ENCODE results near the gene PLEKHJ1.

Gene PLEKHJ1

DNA sequence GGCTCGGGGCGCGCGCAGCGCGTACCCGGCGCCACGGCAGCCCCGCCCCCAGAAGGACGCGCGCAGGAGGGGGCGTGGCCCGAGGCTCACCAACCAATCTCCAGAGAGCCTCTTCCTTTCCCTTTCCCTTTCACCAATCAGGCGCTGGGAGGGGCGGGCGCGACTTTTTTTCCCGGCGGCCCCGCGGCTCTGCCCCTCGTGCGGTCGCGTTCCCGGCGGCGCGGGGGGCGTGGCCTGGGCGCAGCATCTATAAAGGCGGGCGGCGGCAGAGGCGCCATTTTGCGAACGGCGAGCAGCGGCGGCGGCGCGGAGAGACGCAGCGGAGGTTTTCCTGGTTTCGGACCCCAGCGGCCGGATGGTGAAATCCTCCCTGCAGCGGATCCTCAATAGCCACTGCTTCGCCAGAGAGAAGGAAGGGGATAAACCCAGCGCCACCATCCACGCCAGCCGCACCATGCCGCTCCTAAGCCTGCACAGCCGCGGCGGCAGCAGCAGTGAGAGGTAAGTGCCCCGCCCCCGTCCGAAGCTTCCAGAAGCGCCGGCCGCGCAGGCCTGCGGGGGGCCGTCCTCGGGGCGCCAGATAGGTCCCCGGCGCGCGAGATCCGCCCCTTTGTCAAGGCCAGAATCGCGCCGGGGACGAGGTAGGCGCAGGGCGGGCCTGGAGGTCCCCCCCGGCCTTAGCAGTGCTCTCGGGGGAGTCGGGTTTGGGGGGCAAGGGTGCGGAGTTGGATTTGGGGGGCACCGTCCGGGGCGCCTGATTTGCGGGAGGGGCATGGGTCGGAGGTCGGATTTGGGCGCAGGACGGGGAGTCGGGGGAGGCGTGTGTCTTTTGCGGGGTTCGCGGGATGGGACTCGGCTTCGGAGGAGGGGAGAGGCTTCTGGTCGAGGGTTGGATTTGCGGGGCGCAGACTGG, 33.4 kb upstream of the PLEKHJ1 start:
- DNase-seq = peak; percentile 99

DNA sequence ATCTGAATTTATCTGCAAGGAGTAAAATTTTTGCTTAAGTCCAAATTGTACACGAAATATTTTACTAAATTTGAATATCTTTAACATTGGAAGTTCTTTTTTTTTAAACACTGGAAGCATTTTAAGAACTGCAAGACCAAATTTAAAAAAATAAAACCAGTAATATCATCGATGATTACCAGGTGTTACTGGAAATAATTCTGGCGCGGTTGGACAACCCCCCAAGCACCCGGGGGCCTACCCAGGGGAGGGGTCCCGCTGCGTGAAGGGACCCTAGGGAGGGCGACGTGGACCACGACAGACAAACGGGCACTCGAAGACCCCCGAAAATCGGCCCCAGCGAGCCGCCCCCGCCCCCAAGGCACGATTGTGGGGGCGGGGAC, 32.7 kb upstream of the PLEKHJ1 start:
- no peak for DNase-seq

DNA sequence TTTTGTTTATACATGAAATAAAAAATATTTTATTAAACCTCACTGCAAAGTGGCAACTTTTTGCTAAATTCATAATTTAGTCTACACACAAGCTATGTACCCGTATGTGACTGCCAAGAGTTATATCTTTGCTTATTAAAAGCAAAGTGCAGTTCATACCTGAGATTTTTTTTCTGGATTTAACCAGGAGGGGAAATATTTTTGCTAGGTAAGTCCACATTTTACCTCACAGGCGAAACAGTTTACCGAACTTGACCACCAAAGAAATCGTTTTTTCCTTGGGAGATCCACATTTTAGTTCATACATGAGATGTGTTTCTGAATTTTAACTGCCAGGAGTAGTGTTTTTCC, 32.3 kb upstream of the PLEKHJ1 start:
- no peak for DNase-seq

DNA sequence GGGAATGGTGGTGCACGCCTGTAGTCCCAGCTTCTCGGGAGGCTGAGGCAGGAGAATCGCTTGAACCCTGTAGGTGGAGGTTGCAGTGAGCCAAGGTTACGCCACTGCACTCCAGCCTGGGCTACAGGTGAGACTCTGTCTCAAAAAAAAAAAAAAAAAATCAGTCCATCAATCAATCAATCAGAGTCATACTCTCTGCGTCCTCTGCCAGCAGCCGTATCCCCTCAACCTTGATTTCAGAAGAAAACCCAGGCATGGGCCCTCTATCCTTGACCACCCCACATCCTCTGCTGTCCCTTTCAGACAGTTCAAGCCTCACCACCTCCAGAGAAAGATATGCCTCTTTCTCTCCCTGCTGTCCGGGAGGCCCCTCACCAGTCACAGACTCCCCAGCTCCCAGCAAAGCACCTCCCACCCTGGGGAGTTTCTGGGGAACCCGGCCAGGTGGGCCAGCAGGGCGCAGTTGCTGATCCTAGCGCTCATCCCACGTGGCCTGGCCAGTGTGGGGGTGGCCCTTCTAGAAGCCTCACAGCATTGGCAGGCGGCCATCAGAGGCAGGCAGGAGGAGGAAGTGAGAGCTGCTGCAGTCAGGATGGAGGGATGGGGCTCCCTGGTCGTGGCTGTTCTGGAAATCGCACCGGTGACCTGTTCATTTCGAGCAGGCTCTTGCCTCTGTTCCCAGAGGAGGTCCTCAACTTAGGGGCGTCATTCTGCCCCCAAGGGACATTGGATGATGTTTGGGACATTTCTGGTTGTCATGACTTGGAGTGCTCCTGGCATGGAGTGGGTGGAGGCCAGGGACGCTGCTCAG, 30.3 kb upstream of the PLEKHJ1 start:
- DNase-seq = no peak

- peak; percentile 74 for DNase-seq
Observed at GRCh38 chr19:2261438-2262172, 25.5 kb upstream of the PLEKHJ1 start.

- DNase-seq = peak; percentile 47
Observed at GRCh38 chr19:2260341-2260805, 24.2 kb upstream of the PLEKHJ1 start.

GRCh38 chr19:2259336-2259735, 23.2 kb upstream of the PLEKHJ1 start:
- DNase-seq = no peak

DNA sequence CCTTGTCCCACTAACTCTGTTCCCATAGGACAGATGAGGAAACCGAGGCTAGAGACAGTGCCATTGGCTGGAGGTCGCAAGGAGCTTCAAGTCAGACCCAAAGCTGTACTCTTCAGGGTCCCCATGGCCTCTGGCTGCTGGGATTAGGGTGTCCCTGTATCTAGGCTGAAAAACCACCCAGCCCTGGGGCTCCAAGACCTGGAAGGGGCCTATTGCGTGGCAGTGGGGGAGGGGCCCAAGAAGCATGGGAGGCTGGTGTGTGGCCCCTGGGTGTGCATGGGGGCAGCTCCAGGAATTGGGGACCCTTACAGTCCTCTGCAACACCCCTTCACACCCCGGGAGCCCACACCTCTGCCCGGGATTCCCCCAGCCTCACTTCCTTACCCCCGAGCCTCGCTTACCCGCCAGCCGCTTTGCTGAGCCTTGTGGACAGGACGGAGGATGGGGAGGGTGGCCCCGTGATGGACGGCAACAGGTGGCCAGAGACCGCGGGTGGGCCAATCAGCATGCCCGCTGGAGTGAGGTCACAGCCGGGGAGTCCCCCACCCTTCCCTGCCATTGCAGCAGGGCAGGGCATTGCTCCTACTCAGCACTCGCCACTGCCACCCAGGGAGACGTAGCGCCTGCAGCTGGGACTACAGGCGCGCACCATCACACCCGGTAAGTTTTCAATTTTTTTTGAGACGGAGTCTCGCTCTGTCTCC, 20.0 kb upstream of the PLEKHJ1 start, which contains the start of gene JSRP1:
JSRP1 (minus strand) TSS at position 436 of the 704 bp plus-strand sequence. CDS start 1,103 bp downstream, outside the sequence.
- no peak for DNase-seq

DNA sequence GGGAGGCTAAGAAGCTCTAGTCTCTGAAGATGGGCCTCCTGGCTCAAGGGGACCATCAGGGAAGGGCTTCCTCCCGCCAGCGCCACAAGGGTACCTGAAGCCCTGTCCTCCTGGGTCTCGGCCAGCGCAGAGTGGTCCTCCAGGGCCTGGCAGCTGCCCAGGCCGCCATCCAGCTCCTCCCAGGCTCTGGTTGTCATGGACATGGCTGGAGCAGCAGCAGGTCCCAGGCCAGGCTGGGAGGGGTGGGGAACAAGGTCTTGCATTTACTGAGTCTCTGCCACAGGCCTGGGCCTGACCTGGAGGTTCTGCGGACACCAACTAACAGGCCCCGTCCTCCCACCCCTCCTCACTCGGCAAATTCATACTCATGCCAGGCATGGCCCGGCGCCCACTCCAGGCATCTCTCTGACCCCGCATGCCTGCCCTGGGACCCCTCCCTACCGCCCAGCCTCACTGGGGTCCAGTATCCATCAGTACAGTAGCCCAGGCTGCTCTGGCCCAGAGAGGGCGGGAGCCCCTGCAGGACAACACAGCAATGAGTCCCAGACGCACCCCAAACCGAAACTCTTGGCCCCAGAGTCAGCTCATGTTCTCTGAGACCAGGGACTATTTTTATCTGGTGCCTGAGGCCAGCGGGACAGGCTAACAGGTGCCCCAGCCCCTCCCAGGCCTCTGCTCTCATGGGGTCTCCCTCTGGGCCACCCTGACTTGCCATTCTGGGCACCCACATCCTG, 19.1 kb upstream of the PLEKHJ1 start:
- no peak for DNase-seq

DNA sequence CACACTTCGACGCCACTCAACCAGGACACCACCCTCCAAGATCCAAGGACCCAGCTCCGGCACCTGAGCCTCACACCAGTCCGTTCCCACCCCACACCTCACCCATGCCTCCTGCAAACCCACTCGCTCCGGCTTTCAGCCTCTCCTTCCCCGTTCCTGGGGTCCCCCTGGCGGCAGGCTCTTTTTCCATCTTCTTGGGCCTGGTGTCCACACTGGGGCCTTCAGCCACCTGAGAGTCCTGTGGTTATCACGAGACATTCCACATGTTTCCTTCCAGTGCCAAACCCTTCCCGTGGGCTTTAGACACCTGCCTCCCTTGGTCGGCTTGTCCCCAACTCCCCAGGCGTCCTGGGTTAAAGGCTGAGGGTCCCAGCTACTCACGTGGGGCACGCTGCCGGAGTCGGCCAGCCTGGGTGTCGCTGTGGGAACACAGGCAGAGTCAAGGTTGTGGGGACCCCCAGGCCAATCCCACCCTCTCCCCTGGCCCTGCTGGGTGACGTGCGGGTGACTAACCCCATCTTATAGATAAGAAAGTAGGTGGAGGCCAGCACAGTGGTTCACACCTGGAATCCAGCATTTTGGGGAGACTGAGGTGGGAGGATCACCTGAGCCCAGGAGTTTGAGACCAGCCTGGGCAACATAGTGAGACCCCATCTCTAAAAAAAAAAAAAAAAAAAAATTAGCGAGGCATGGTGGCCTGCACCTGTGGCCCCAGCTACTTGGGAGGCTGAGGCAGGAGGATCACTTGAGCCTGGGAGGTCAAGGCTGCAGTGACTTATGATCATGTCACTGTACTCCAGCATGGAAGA, 18.1 kb upstream of the PLEKHJ1 start:
- DNase-seq = no peak

GRCh38 chr19:2253106-2254063, 17.3 kb upstream of the PLEKHJ1 start:
- DNase-seq = peak; percentile 61

DNA sequence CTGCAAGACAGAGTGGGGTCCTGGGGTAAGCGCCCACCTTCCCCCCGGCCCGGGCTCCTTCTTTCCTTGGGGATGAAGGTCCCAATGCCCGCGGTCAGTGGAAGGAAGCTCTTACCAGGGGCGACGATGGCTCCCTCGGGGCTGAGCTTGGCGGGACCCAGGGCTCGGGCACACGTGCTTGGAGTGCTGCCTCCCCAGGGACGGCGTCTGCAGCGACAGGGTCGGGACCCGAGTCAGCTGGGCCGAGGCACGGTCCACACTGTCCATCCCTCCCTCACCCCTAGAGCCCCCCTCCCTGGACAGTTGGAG, 16.6 kb upstream of the PLEKHJ1 start:
- no peak for DNase-seq

- DNase-seq = no peak
Observed at GRCh38 chr19:2252055-2252796, 16.1 kb upstream of the PLEKHJ1 start.

DNA sequence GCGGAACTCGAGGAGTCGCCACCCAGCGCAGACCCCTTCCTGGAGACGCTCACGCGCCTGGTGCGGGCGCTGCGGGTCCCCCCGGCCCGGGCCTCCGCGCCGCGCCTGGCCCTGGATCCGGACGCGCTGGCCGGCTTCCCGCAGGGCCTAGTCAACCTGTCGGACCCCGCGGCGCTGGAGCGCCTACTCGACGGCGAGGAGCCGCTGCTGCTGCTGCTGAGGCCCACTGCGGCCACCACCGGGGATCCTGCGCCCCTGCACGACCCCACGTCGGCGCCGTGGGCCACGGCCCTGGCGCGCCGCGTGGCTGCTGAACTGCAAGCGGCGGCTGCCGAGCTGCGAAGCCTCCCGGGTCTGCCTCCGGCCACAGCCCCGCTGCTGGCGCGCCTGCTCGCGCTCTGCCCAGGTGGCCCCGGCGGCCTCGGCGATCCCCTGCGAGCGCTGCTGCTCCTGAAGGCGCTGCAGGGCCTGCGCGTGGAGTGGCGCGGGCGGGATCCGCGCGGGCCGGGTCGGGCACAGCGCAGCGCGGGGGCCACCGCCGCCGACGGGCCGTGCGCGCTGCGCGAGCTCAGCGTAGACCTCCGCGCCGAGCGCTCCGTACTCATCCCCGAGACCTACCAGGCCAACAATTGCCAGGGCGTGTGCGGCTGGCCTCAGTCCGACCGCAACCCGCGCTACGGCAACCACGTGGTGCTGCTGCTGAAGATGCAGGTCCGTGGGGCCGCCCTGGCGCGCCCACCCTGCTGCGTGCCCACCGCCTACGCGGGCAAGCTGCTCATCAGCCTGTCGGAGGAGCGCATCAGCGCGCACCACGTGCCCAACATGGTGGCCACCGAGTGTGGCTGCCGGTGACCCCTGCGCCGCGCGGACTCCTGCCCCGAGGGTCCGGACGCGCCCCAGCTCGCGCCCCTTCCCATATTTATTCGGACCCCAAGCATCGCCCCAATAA, 15.3 kb upstream of the PLEKHJ1 start:
- DNase-seq = no peak

DNA sequence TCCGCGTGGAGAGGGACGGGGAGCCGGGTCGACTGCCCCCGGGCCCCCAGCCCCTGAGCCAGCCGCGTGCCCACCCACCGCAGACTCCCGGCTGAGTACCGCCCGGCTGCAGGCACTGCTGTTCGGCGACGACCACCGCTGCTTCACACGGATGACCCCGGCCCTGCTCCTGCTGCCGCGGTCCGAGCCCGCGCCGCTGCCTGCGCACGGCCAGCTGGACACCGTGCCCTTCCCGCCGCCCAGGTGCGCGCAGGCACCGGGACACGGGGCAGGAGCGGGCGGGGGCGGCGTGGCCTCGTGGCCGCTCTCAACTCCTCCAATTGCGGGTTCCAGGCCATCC, 14.6 kb upstream of the PLEKHJ1 start:
- no peak for DNase-seq

GRCh38 chr19:2249880-2250765, 14.0 kb upstream of the PLEKHJ1 start:
- no peak for DNase-seq

Measured in CD4-positive, alpha-beta T cell treated with Interleukin-10 for 1 hour (primary cell).